BLaER1 (cell line): ENCODE results near the gene LRRC51.

Experiments used
- H3K27ac ChIP-seq: shearing (Covaris generic); formaldehyde crosslinking; 2 replicates; pipeline ENCODE4 v1.8.1; 2022
- H3K27me3 ChIP-seq: shearing (Covaris generic); formaldehyde crosslinking; 2 replicates; pipeline ENCODE4 v1.8.1; 2022
- H3K36me3 ChIP-seq: shearing (Covaris generic); formaldehyde crosslinking; 2 replicates; pipeline ENCODE4 v1.8.1; 2022
- H3K4me1 ChIP-seq: shearing (Covaris generic); formaldehyde crosslinking; 2 replicates; pipeline ENCODE4 v1.8.1; 2022
- H3K4me2 ChIP-seq: shearing (Covaris generic); formaldehyde crosslinking; 2 replicates; pipeline ENCODE4 v1.8.1; 2022
- H3K4me3 ChIP-seq: shearing (Covaris generic); formaldehyde crosslinking; 2 replicates; pipeline ENCODE4 v1.8.1; 2022
- H3K9ac ChIP-seq: shearing (Covaris generic); formaldehyde crosslinking; 2 replicates; pipeline ENCODE4 v1.8.1; 2022
- H3K9me3 ChIP-seq: shearing (Covaris generic); formaldehyde crosslinking; 2 replicates; pipeline ENCODE4 v1.8.1; 2022
- H4K20me1 ChIP-seq: shearing (Covaris generic); formaldehyde crosslinking; 2 replicates; pipeline ENCODE4 v1.8.1; 2022
- Cebpa-rat ChIP-seq: shearing (Covaris generic); IDR thresholded peaks from 2 replicates; pipeline ENCODE4 v1.8.1; 2022

Gene LRRC51

GRCh38 chr11:72069787-72070251 lies 10.8 kb upstream of the LRRC51 start:
- peaks cover 71% of the 10 kb centered on the region for H3K4me1 ChIP-seq
- peak overlapping the region; percentile 67 for H3K27ac ChIP-seq
- H3K4me2 ChIP-seq, result peak overlapping the region; percentile 65
- H3K36me3 ChIP-seq, result peaks cover 44% of the 10 kb centered on the region
- peaks cover 67% of the 10 kb centered on the region for H4K20me1 ChIP-seq
- no peak for TF ChIP-seq Cebpa-rat
- peak overlapping the region; percentile 63 for H3K9ac ChIP-seq
- 0 out of 2 replicates have a peak overlapping the region, but pooled peaks have one; percentile 14 for H3K4me3 ChIP-seq
- H3K27me3 ChIP-seq, result no peaks in the 10 kb centered on the region
- H3K9me3 ChIP-seq, result no peaks in the 10 kb centered on the region

GRCh38 chr11:72070491-72070890 lies 10.2 kb upstream of the LRRC51 start:
- peaks cover 68% of the 10 kb centered on the region for H4K20me1 ChIP-seq
- H3K9me3 ChIP-seq, result no peaks in the 10 kb centered on the region
- peaks cover 47% of the 10 kb centered on the region for H3K36me3 ChIP-seq
- no peak for TF ChIP-seq Cebpa-rat
- H3K4me1 ChIP-seq, result peaks cover 77% of the 10 kb centered on the region
- no peak overlapping the region for H3K4me3 ChIP-seq
- H3K9ac ChIP-seq, result no peak overlapping the region; the same call in 1 of the 2 replicates
- H3K4me2 ChIP-seq, result peak overlapping the region; percentile 65
- peak overlapping the region; percentile 67; the same call in 1 of the 2 replicates for H3K27ac ChIP-seq
- no peaks in the 10 kb centered on the region for H3K27me3 ChIP-seq

GRCh38 chr11:72072348-72072747 lies 8.3 kb upstream of the LRRC51 start:
- Histone ChIP-seq H3K9me3 (no peaks in the 10 kb centered on the region), H3K27ac (peak overlapping the region; percentile 28; the same call in 1 of the 2 replicates), H3K27me3 (no peaks in the 10 kb centered on the region), H3K4me2 (peak overlapping the region; percentile 55), H3K9ac (0 out of 2 replicates have a peak overlapping the region, but pooled peaks have one; percentile 55), H4K20me1 (peaks cover 68% of the 10 kb centered on the region), H3K4me1 (peaks cover 76% of the 10 kb centered on the region), H3K4me3 (no peak overlapping the region), H3K36me3 (peaks cover 43% of the 10 kb centered on the region)
- TF ChIP-seq Cebpa-rat, result no peak

- H3K9ac ChIP-seq, result no peak overlapping the region
- H3K9me3 ChIP-seq, result no peaks in the 10 kb centered on the region
- no peak for TF ChIP-seq Cebpa-rat
- H3K27ac ChIP-seq, result peak overlapping the region; percentile 24; the same call in 1 of the 2 replicates
- H3K4me2 ChIP-seq, result 0 out of 2 replicates have a peak overlapping the region, but pooled peaks have one; percentile 6
- peaks cover 71% of the 10 kb centered on the region for H4K20me1 ChIP-seq
- no peak overlapping the region for H3K4me3 ChIP-seq
- peaks cover 74% of the 10 kb centered on the region for H3K4me1 ChIP-seq
- no peaks in the 10 kb centered on the region for H3K27me3 ChIP-seq
- H3K36me3 ChIP-seq, result peaks cover 29% of the 10 kb centered on the region
These were observed 5.5 kb upstream of the LRRC51 start for GRCh38 chr11:72075109-72075508.

- no peak overlapping the region for H3K9ac ChIP-seq
- H3K27ac ChIP-seq, result 0 out of 2 replicates have a peak overlapping the region, but pooled peaks have one; percentile 24
- H3K4me2 ChIP-seq, result no peak overlapping the region
- TF ChIP-seq Cebpa-rat, result no peak
- H3K4me3 ChIP-seq, result no peak overlapping the region
- peaks cover 29% of the 10 kb centered on the region for H3K36me3 ChIP-seq
- peaks cover 71% of the 10 kb centered on the region for H4K20me1 ChIP-seq
- no peaks in the 10 kb centered on the region for H3K9me3 ChIP-seq
- no peaks in the 10 kb centered on the region for H3K27me3 ChIP-seq
- peaks cover 67% of the 10 kb centered on the region for H3K4me1 ChIP-seq
These were observed 4.9 kb upstream of the LRRC51 start for GRCh38 chr11:72075756-72076155.

GRCh38 chr11:72078477-72078876 lies 2.2 kb upstream of the LRRC51 start:
- Histone ChIP-seq H3K9ac (peak overlapping the region; percentile 86), H3K4me2 (peak overlapping the region; percentile 91), H3K27me3 (no peaks in the 10 kb centered on the region), H3K4me1 (peaks cover 56% of the 10 kb centered on the region), H4K20me1 (peaks cover 49% of the 10 kb centered on the region), H3K9me3 (no peaks in the 10 kb centered on the region), H3K36me3 (peaks cover 28% of the 10 kb centered on the region), H3K27ac (no peak overlapping the region), H3K4me3 (no peak overlapping the region)
- TF ChIP-seq Cebpa-rat, result no peak

- Histone ChIP-seq H3K4me2 (peak overlapping the region; percentile 91), H3K27me3 (no peaks in the 10 kb centered on the region), H3K36me3 (peaks cover 17% of the 10 kb centered on the region), H3K4me1 (peaks cover 53% of the 10 kb centered on the region), H3K4me3 (peak overlapping the region; percentile 81), H3K9me3 (no peaks in the 10 kb centered on the region), H3K9ac (peak overlapping the region; percentile 86), H4K20me1 (peaks cover 36% of the 10 kb centered on the region), H3K27ac (peak overlapping the region; percentile 83; the same call in 1 of the 2 replicates)
- TF ChIP-seq Cebpa-rat, result no peak
These were observed 778 bp upstream of the LRRC51 start for GRCh38 chr11:72079819-72080325.

GRCh38 chr11:72081184-72081644 lies 564 bp downstream of the LRRC51 start:
- Histone ChIP-seq H4K20me1 (peaks cover 30% of the 10 kb centered on the region), H3K9me3 (no peaks in the 10 kb centered on the region), H3K27me3 (no peaks in the 10 kb centered on the region), H3K4me3 (peak overlapping the region; percentile 81), H3K4me2 (peak overlapping the region; percentile 85), H3K27ac (peak overlapping the region; percentile 75), H3K4me1 (peaks cover 46% of the 10 kb centered on the region), H3K36me3 (peaks cover 5% of the 10 kb centered on the region), H3K9ac (peak overlapping the region; percentile 69)
- no peak for TF ChIP-seq Cebpa-rat

- TF ChIP-seq Cebpa-rat, result no peak
- Histone ChIP-seq H3K27ac (0 out of 2 replicates have a peak overlapping the region, but pooled peaks have one; percentile 20), H3K36me3 (no peaks in the 10 kb centered on the region; the same call in 1 of the 2 replicates), H3K27me3 (no peaks in the 10 kb centered on the region), H4K20me1 (peaks cover 26% of the 10 kb centered on the region), H3K4me2 (peak overlapping the region; percentile 85), H3K4me1 (peaks cover 45% of the 10 kb centered on the region), H3K4me3 (no peak overlapping the region), H3K9ac (no peak overlapping the region), H3K9me3 (no peaks in the 10 kb centered on the region)
These were observed 1.3 kb downstream of the LRRC51 start for GRCh38 chr11:72081821-72082453.

GRCh38 chr11:72083414-72083813 lies 2.8 kb downstream of the LRRC51 start:
- no peak overlapping the region for H3K9ac ChIP-seq
- no peak overlapping the region for H3K4me2 ChIP-seq
- H3K36me3 ChIP-seq, result peaks cover 6% of the 10 kb centered on the region; the same call in 1 of the 2 replicates
- H3K9me3 ChIP-seq, result no peaks in the 10 kb centered on the region
- no peak overlapping the region for H3K4me3 ChIP-seq
- peaks cover 31% of the 10 kb centered on the region for H3K4me1 ChIP-seq
- H3K27ac ChIP-seq, result no peak overlapping the region
- H3K27me3 ChIP-seq, result no peaks in the 10 kb centered on the region
- no peak for TF ChIP-seq Cebpa-rat
- H4K20me1 ChIP-seq, result peaks cover 15% of the 10 kb centered on the region
